ENCODE measurements around the gene TREH.

The TREH gene

GRCh38 chr11:118656563-118657165 is 22.8 kb downstream of the TREH start:
- no peak for DNase-seq (ENCODE audit: extremely low read depth, low read depth)
- TF ChIP-seq CTCF (IDR thresholded peaks at IDR 0.05; ENCODE audit: low read depth, low read length): no peak

GRCh38 chr11:118655486-118656190 is 23.8 kb downstream of the TREH start:
- no peak for DNase-seq (ENCODE audit: extremely low read depth, low read depth)
- no peak for TF ChIP-seq CTCF (IDR thresholded peaks at IDR 0.05; ENCODE audit: low read depth, low read length)

- no peak for TF ChIP-seq CTCF (IDR thresholded peaks at IDR 0.05; ENCODE audit: low read depth, low read length)
- no peak for DNase-seq (ENCODE audit: extremely low read depth, low read depth)
Observed at GRCh38 chr11:118653684-118654390, 25.6 kb downstream of the TREH start.

- no peak for TF ChIP-seq CTCF (IDR thresholded peaks at IDR 0.05; ENCODE audit: low read depth, low read length)
- DNase-seq (ENCODE audit: extremely low read depth, low read depth): no peak
Observed at GRCh38 chr11:118652681-118653181, 26.7 kb downstream of the TREH start.

- TF ChIP-seq CTCF (IDR thresholded peaks at IDR 0.05; ENCODE audit: low read depth, low read length): no peak
- DNase-seq (ENCODE audit: extremely low read depth, low read depth): no peak
Observed at GRCh38 chr11:118651820-118652219, 27.6 kb downstream of the TREH start.

- DNase-seq (ENCODE audit: extremely low read depth, low read depth): no peak
- no peak for TF ChIP-seq CTCF (IDR thresholded peaks at IDR 0.05; ENCODE audit: low read depth, low read length)
Observed at GRCh38 chr11:118650366-118650765, 29.1 kb downstream of the TREH start.

GRCh38 chr11:118649941-118650340 is 29.5 kb downstream of the TREH start:
- DNase-seq (ENCODE audit: extremely low read depth, low read depth): no peak
- TF ChIP-seq CTCF (IDR thresholded peaks at IDR 0.05; ENCODE audit: low read depth, low read length): no peak

All from AG09319 (cell line).